GM18861 (cell line): Measurements from ENCODE around the gene MRGPRX4.
"Not testable (repeated sequence)": the region's sequence is repeated elsewhere in the genome, so short reads cannot be mapped to it uniquely, and the experiment has no call there.

Source experiments
- ATAC-seq: cut with Tn5 transposase; IDR thresholded peaks from one replicate; pipeline ENCODE4 v1.9.1; 2021; ENCODE audit not compliant: unreplicated experiment

The MRGPRX4 gene

DNA sequence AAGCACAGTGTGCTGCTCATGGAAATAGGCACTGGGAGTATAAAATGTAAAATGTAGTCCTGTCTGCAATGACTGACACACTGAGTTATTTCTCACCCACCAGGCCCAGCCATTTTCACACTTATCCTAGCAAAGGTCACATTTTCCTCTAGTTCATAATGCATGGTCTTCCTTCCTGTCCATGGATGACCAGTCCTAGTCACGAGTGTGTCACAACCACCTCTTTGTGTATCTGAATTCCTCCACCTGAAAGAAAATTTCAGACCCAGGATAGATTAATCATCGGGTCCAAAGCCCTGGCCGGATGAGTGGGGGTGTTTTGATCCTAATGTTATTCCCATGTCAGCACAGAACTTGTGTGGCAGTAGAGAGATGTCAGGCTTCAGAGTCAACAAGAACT is at the start of gene MRGPRX4:
MRGPRX4 (plus strand) TSS at position 172 of the 400 bp plus-strand sequence. CDS start 420 bp downstream, outside the sequence.
- ATAC-seq: no peak

DNA sequence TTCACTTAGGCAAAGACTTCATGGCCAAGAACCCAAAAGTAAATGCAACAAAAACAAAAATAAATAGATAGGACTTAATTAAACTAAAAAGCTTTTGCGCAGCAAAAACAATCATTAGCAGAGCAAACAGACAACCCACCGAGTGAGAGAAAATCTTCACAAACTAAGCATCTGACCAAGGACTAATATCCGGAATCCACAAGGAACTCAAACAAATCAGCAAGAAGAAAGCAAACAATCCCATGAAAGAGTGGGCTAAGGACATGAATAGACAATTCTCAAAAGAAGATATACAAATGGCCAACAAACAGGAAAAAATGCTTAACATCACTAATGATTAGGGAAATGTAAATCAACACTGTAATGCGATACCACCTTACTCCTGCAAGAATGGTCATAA is 41.5 kb upstream of the MRGPRX4 start:
- ATAC-seq: not testable (repeated sequence)

DNA sequence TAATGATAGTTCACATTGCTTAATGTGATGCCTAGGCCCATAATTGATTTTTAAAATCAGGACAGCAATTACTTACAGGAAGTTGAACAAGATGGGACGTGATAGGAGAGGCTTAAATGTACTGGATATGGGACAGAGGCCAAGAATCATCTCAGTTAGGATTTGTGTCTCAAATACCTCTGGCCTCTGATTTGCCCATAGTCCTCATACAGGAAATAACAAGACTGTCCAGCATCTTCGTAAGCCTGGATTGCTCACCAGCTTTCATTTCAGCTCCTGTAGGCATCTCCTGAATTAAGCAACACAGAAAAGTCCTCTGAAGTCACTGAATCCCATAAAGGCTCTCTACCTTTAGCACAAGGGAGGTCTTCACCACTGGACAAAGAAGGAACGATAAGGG is 40.3 kb upstream of the MRGPRX4 start, which contains the start of gene MRGPRX3:
MRGPRX3 (plus strand) TSS at position 231 of the 400 bp plus-strand sequence. CDS start 4,632 bp downstream, outside the sequence.
- no peak for ATAC-seq

DNA sequence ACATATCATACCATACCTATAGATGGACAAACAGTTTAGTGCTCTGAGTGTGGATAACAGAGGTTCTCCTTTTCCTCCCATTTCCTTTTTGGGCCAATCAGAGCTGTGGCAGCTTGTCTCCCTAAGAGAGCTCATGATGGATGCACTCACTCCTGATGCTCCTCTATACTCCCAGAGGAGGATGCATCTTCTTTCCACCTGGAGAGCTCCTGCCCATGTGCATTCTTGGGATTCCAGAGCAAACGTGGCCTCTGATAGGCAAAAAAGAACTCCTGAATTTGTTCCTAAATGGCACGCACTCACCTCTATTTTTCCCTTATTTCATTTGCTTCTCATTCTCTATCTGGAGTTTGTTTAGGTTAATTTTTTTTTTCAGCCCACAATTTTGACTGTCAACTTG is 37.3 kb upstream of the MRGPRX4 start:
- no peak for ATAC-seq

DNA sequence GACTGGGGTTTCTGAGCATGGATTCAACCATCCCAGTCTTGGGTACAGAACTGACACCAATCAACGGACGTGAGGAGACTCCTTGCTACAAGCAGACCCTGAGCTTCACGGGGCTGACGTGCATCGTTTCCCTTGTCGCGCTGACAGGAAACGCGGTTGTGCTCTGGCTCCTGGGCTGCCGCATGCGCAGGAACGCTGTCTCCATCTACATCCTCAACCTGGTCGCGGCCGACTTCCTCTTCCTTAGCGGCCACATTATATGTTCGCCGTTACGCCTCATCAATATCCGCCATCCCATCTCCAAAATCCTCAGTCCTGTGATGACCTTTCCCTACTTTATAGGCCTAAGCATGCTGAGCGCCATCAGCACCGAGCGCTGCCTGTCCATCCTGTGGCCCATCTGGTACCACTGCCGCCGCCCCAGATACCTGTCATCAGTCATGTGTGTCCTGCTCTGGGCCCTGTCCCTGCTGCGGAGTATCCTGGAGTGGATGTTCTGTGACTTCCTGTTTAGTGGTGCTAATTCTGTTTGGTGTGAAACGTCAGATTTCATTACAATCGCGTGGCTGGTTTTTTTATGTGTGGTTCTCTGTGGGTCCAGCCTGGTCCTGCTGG is 35.3 kb upstream of the MRGPRX4 start:
- ATAC-seq: no peak

DNA sequence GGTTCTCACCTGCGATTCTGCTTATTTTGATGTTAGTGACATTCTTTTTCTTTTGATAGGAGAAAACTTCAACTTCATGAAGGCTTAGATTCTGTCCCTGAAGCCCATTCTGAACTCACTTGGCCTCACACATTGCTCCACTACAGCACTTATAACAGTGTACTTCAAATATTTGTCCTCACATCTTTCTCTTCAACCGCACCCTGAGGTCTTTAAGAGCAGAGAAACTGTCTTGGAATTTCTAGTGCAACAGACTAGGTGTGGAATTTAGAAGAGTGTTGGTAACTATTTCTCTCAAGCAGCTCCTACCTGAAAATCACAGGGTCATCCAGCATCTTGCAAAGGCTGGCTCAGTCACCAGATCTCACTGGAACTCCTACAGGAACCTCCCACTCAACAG is 32.5 kb upstream of the MRGPRX4 start:
- ATAC-seq: no peak

DNA sequence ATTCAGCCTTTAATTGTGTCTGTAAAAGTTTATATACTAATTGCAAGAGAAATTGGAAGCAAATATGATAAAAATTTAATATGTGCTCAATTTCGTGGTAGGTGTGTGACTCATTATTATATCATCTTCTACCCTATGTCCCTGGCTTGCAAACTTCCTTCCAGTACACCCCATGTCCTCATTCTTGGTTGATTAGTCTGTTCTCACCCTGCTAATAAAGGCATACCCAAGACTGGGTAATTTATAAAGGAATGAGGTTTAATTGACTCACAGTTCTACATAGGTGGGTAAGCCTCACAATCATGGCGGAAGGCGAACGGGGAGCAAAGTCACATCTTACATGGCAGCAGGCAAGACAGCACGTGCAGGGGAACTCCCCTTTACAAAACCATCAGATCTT is 28.4 kb upstream of the MRGPRX4 start:
- ATAC-seq: no peak

DNA sequence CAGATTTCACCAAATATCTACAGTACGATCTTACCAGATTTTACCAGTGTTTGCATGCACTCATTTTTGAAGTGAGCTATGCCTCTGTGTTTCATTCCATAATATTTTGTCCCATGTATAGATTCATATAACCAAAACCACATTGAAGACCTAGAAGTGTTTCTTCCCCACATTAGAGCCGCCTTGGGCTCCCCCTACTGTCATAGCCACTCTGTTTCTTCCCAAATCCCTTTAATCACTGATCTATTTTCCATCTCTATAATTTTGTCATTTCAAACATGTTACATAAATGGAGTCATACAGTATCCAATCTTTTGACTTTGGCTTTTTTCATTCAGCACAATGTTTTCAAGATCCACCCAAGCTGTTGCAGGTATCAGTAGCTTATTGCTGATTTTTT is 27.6 kb upstream of the MRGPRX4 start:
- no peak for ATAC-seq

DNA sequence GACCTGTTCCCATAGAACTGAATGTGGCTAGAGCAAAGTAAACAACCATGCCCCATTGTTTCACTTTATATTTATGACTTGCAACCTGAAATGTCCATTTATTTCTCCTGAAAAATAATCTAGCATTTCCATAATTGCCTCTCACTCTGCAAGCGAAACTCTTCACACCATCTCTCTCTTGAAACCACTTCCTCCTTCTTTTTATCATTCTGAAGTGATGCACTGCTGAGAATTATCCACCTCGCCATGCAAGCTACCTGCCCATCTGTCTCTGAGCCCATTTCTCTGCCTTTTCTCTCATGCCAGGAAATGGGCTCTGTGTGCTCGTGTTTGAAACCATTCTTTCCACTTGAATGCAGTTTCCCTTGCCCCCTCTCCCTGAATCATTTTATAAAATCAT is 26.8 kb upstream of the MRGPRX4 start:
- ATAC-seq: no peak

DNA sequence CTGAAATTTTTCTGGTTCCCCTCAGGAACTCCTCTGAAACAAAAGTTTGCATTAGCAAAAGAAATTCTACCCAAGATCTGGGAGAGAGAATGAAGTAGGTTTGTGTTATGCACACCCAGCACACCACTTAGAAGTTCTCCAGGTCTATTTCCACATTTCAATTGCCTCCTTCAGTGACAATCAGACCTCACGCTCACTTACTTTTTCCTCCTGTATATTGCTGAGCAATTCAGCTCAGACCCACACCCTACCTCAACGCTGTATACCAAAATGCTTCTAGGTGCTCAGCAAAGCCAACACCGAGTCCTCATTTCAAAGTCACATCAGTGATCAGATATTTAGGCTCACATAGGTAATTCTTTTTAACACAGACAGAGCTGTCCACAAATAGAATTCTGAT is 21.1 kb upstream of the MRGPRX4 start:
- no peak for ATAC-seq

DNA sequence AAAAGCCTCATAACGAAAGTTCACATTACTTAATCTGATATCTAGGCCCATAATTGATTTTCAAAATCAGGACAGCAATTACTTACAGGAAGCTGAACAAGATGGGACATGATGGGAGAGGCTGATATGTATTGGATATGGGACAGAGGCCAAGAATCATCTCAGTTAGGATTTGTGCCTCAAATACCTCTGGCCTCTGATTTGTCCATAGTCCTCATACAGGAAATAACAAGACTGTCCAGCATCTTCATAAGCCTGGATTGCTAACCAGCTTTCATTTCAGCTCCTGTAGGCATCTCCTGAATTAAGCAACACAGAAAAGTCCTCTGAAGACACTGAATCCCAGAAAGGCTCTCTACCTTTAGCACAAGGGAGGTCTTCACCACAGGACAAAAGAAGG is 4.3 kb upstream of the MRGPRX4 start:
- ATAC-seq: no peak

DNA sequence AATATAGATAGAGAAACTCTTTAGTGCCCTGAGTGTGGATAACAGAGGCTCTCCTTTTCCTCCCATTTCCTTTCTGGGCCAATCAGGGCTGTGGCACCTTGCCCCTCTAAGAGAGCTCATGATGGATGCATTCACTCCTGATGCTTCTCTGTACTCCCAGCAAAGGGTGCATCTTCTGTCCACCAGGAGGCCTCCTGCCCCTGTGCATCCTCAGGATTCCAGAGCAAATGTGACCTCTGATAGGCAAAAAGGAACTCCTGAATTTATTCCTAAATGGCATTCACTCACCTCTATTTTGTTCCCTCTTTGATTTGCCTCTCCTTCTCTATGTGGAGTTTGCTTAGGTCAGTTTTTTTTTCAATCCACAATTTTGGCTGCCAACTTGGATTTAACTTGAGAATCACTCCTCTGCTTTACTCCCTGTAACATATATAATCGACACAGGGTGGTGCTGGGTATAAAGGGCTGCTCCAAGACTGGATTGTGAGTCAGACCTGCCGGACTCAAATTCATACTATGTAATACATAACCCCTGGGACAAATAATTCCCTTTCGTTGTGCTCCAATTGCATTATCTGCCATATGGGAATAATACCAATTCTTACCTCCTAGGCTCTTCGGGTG is 1.1 kb upstream of the MRGPRX4 start:
- ATAC-seq: no peak

DNA sequence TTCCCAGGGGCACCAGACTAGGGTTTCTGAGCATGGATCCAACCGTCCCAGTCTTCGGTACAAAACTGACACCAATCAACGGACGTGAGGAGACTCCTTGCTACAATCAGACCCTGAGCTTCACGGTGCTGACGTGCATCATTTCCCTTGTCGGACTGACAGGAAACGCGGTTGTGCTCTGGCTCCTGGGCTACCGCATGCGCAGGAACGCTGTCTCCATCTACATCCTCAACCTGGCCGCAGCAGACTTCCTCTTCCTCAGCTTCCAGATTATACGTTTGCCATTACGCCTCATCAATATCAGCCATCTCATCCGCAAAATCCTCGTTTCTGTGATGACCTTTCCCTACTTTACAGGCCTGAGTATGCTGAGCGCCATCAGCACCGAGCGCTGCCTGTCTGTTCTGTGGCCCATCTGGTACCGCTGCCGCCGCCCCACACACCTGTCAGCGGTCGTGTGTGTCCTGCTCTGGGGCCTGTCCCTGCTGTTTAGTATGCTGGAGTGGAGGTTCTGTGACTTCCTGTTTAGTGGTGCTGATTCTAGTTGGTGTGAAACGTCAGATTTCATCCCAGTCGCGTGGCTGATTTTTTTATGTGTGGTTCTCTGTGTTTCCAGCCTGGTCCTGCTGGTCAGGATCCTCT is 709 bp downstream of the MRGPRX4 start:
- no peak for ATAC-seq

DNA sequence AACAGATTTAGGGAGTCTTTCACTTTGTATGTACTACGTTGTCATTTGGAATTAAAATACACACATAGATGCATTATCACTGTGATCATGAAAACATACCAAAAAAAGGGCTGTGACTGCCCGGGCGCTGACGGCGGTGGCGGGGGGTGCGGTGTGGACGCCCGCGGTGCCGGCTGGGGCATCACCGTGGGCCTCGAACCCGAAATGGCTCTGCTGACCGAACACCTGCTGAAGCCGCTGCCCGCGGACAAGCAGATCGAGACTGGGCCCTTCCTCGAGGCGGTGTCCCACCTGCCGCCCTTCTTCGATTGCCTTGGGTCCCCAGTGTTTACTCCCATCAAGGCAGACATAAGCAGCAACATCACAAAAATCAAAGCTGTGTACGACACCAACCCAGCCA is 16.2 kb downstream of the MRGPRX4 start:
- no peak for ATAC-seq

DNA sequence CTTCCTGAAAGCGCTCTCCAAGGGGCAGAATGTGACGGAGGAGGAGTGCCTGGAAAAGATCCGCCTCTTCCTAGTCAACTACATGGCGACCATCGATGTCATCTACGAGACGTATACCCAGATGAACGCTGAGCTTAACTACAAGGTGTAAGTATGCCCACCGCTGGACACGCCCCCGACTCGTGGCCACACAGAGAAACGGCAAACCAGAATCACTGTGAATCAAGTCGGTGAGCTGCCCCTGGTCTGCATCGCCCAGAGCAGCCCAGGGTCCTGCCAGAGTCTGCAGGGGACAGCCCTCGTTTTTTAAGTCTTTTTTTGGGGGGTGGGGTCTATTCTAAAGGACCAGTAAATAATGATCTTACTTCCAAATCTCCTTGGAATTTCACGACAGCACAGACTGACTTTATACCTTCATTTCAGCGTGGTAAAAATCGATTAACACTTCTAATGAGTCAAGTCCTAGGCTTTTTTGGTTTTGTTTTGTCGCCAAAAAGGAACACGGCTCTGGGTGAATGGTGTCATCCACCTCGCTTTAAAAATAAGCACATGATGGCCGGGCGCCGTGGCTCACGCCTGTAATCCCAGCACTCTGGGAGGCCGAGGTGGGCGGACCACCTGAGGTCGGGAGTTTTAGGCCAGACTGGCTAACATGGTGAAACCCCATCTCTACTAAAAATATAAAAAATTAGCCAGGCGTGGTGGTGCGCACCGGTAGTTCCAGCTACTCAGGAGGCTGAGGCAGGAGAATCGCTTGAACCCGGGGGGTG is 17.0 kb downstream of the MRGPRX4 start:
- not testable (repeated sequence) for ATAC-seq

DNA sequence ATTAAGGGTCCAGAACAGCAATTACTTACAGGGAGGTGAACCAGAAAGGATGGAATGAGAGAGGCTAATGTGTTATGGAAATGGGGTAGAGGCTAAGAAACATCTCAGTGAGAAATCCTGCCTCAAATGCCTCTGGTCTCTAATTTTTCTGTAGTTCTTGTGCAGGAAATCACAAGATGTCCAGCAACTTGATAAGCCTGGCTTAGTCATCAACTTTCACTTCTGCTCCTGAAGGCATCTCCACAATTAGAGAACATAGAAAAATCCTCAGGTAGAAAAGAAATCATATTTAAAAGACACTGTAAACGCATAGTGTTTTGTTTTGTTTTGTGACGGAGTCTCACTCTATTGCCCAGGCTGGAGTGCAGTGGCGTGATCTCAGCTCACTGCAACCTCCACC is 18.7 kb downstream of the MRGPRX4 start:
- ATAC-seq: no peak

DNA sequence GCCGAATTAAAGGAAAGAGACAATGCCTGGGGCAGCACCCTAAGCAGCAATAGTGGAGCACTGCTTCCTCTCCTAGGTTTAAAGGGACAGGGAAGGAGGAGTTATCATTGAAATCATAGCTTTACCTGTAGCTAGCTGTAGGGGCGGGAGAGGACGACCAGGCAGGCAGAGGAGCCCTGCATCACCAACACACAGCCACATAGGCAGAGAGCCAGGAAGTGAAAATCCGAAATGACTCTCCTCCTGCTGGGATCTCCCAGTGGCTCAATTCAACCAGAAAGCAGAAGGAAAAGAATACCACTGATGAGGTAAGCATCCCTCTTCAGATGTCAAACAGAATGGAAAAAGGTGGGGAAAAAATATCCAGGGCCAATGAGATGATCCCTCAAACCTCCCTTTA is 20.4 kb downstream of the MRGPRX4 start:
- ATAC-seq: no peak

DNA sequence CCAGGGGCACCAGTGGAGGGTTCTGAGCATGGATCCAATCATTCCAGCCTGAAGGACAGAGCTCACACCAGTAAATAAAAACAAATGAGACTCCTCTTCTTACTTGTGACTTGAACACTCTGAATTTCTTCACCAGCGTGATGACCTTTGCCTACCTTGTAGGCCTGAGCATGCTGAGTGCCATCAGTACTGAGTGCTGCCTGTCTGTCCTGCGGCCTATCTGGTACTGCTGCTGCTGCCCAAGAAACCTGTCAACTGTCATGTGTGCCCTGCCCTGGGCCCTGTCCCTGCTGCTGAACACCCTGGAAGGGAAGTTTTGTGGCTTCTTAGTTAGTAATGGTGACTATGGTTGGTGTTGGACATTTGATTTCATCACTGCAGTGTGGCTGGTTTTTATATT is 23.9 kb downstream of the MRGPRX4 start:
- no peak for ATAC-seq

DNA sequence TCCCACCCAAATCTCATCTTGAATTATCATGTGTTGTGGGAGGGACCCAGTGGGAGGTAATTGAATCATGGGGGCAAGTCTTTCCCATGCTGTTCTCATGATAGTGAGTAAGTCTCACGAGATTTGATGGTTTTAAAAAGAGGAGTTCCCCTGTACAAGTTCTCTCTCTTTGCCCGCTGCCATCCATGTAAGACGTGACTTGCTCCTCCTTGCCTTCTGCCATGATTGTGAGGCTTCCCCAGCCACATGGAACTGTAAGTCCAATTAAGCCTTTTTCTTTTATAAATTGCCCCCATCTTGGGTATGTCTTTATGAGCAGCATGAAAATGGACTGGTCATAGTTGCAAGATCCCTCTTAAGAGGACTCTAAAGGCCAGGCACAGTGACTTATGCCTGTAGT is 25.1 kb downstream of the MRGPRX4 start:
- not testable (repeated sequence) for ATAC-seq

DNA sequence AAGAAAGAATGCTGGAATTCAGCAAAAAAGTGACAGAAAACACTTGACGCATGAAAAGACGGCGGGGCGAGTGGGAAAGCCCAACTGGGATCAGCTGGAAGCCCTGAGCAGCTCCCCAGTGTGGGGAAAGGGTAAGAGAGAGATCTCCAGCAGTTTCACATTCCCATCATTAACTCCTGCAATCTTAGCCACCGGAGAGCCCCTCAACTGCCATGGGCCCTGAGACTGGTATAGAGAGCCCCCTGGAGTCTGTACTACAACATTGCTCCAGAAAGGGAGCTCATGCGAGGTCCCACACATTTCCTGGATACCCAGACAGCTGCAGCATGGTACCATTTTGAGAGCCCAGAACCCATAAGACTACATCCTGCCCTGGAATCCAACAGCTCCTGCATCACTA is 31.1 kb downstream of the MRGPRX4 start:
- no peak for ATAC-seq

DNA sequence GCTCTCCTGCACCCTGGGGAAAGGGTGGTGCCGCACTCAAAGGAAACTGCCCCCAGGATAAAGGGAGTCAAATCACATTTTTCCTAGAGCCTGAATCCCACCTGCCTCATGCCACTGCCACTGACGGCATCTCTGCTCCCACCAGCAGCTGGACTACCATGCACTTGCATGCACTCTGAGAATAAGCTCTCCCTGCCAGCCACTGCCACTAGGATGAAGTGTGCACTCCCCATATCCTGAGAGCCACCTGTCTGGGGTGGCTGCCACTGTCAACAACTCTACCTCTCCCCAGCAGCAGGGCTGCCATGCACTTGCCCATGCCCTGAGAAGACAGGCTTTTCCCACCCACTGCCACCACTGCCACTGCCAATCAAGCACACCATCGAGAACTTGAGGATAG is 31.6 kb downstream of the MRGPRX4 start:
- ATAC-seq: no peak

DNA sequence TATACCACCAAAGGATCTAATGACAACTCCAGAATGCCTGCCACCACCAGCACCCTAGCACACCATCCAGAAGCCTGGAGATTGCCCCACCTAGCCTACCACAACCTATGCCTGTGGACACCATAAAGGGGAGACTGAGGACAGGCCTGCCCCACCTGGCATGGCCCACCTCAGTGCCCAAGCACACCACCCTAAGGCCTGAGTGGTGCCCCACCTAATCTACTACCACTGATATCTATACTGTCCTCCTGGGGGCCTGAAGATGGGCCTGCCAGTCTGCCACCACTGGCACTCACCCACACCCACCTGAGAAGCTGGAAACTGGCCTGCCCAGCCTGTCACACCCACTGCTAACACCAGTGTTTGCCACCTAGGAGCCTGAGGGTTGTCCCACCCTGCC is 32.1 kb downstream of the MRGPRX4 start:
- ATAC-seq: no peak
